ENCODE measurements around the gene HPSE2. TPM values are rescaled to one million over a fixed set of nuclear protein-coding genes. Genes with fewer than 3 reads are reported as not detected.

The HPSE2 gene
- total RNA-seq (10 to 100 TPM in 1 of 4 donors, 1 to 10 TPM in 3; 4.8 to 11.8 (median 5.1) TPM), polyA plus RNA-seq (under 1 TPM; under 0.01 to 0.92 (median 0.52) TPM)

GRCh38 chr10:99235658-99236626 is at the start of gene HPSE2:
HPSE2 (minus strand) TSS chr10:99235852.
- TF ChIP-seq POLR2AphosphoS5 (IDR thresholded peaks at IDR 0.05) (no peak), POLR2A (IDR thresholded peaks at IDR 0.05) (no peak)
- TF ChIP-seq, protein P1, sequence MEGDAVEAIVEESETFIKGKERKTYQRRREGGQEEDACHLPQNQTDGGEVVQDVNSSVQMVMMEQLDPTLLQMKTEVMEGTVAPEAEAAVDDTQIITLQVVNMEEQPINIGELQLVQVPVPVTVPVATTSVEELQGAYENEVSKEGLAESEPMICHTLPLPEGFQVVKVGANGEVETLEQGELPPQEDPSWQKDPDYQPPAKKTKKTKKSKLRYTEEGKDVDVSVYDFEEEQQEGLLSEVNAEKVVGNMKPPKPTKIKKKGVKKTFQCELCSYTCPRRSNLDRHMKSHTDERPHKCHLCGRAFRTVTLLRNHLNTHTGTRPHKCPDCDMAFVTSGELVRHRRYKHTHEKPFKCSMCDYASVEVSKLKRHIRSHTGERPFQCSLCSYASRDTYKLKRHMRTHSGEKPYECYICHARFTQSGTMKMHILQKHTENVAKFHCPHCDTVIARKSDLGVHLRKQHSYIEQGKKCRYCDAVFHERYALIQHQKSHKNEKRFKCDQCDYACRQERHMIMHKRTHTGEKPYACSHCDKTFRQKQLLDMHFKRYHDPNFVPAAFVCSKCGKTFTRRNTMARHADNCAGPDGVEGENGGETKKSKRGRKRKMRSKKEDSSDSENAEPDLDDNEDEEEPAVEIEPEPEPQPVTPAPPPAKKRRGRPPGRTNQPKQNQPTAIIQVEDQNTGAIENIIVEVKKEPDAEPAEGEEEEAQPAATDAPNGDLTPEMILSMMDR (IDR thresholded peaks at IDR 0.05), result no peak
- Histone ChIP-seq H3K4me1 (peaks cover 0 to 44% (median 38%) of the 10 kb centered on the region in 4 donors), H3K27ac (peak within 1 kb of the TSS in 3 of 4 donors; percentile 44 to 91 (median 46)), H3K9me3 (no peaks in the 10 kb centered on the region), H3K36me3 (no peaks in the 10 kb centered on the region), H3K4me3 (peak within 1 kb of the TSS; percentile 18 to 45 (median 41)), H3K27me3 (peaks cover 42 to 80% (median 56%) of the 10 kb centered on the region in 3 donors)
- 5 to 9% methylated on average over 43 of the region's 43 CpGs for WGBS, 2 donors
- intact Hi-C loops (cut with DNase I), result no loop called here
- DNase-seq, result no peak

DNA sequence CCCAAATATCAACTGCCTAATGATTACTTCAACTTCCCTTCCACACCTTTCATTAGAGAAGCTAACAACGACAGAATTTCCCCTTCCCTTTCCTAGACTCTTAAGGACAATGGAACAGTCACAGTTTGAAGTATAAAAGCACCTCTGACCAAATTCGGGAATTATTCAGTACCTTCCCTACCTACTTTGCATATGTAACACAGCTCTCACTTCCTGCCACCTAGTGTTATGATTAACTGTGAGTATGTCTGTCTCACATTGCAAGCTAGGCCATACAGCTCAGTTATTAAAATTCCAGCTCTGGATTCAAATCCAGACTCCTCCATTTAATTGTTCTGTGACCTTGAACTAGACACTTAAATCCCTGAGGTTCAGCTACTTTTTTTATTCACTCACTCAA is 44.8 kb upstream of the HPSE2 start:
- Histone ChIP-seq H3K9me3 (peaks cover 0 to 5% (median 0%) of the 10 kb centered on the region in 4 donors), H3K27me3 (no peaks in the 10 kb centered on the region), H3K4me3 (no peak overlapping the region), H3K36me3 (no peaks in the 10 kb centered on the region), H3K27ac (no peak overlapping the region), H3K4me1 (no peaks in the 10 kb centered on the region)
- 49 to 53% methylated on average over 2 of the region's 2 CpGs for WGBS, 2 donors
- intact Hi-C loops (cut with DNase I), result no loop called here
- no peak for DNase-seq
- TF ChIP-seq, protein P1 (IDR thresholded peaks at IDR 0.05), result no peak
- TF ChIP-seq POLR2AphosphoS5 (IDR thresholded peaks at IDR 0.05), result no peak

- peaks cover 0 to 5% (median 0%) of the 10 kb centered on the region in 4 donors for H3K9me3 ChIP-seq
- H3K4me1 ChIP-seq, result no peaks in the 10 kb centered on the region
- no peak overlapping the region for H3K27ac ChIP-seq
- intact Hi-C loops (cut with DNase I), result no loop called here
- no peaks in the 10 kb centered on the region for H3K36me3 ChIP-seq
- TF ChIP-seq POLR2A (IDR thresholded peaks at IDR 0.05), result no peak
- no peak for TF ChIP-seq POLR2AphosphoS5 (IDR thresholded peaks at IDR 0.05)
- no peak for TF ChIP-seq EP300 (IDR thresholded peaks at IDR 0.05)
- TF ChIP-seq, protein P1 (IDR thresholded peaks at IDR 0.05), result no peak
- H3K27me3 ChIP-seq, result no peaks in the 10 kb centered on the region
- WGBS, 2 donors, result 9 to 41% methylated on average over 1 of the region's 1 CpG
- DNase-seq, result no peak
- no peak overlapping the region for H3K4me3 ChIP-seq
These were observed 44.0 kb upstream of the HPSE2 start for GRCh38 chr10:99279626-99280111.

- intact Hi-C loops (cut with DNase I), result no loop called here
- DNase-seq, result no peak
- TF ChIP-seq, protein P1 (IDR thresholded peaks at IDR 0.05), result no peak
- TF ChIP-seq POLR2AphosphoS5 (IDR thresholded peaks at IDR 0.05) (no peak), EP300 (IDR thresholded peaks at IDR 0.05) (no peak), POLR2A (IDR thresholded peaks at IDR 0.05) (no peak)
- Histone ChIP-seq H3K27ac (no peak overlapping the region), H3K9me3 (no peaks in the 10 kb centered on the region), H3K36me3 (no peaks in the 10 kb centered on the region), H3K4me3 (no peak overlapping the region), H3K4me1 (no peaks in the 10 kb centered on the region), H3K27me3 (no peaks in the 10 kb centered on the region)
- 20 to 29% methylated on average over 6 of the region's 6 CpGs for WGBS, 2 donors
These were observed 41.3 kb upstream of the HPSE2 start for GRCh38 chr10:99276848-99277486.

Measured in sigmoid colon (tissue), 7 donors.